Measurements from ENCODE around the gene PLCZ1. TPM values are rescaled to one million over a fixed set of nuclear protein-coding genes. Genes with fewer than 3 reads are reported as not detected.

PLCZ1 gene
- total and polyA plus RNA-seq, 4 donors, result 0.42 TPM; not detected in 3

DNA sequence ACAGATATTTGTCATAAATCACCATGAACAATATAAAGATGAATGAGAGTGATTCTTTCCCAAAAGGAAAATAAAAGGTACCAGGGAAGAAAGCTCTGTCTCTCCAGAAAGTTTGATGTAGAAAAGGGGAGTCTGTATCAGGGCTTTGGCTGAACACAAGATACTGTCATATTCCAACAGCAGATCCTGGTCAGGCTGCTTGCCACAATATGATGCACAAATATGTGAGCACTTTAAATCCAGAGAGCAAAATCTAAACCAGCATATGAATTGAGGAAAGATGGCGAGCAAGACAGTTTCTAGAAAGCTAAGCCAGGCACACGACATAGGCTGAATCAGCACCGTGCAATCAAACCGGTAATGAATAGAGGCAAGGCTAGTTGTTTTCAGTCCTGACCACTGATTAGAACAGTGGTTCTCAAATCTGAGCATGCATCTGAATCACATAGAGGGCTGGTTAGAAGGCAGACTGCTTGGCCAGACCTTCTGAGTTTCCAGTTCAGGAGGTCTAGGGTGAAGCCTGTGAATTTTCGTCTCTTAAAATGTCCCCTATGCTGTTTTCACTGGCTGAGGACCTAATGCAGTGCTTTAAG is 60.7 kb downstream of the PLCZ1 start:
- peaks cover 0 to 13% (median 7%) of the 10 kb centered on the region in 4 donors for H3K4me1 ChIP-seq (ENCODE audit: control insufficient read depth in 4 of 4, insufficient read depth in 4 of 4, low read length in 3 of 4)
- H3K9me3 ChIP-seq (ENCODE audit: control insufficient read depth in 4 of 4, low read length in 3 of 4), result no peaks in the 10 kb centered on the region
- H3K27me3 ChIP-seq (ENCODE audit: control insufficient read depth in 4 of 4, insufficient read depth in 4 of 4, low read length in 3 of 4), result no peaks in the 10 kb centered on the region
- no peak for DNase-seq (ENCODE audit: low spot score)
- WGBS, result 90% methylated on average over 5 of the region's 5 CpGs
- H3K36me3 ChIP-seq (ENCODE audit: control insufficient read depth in 4 of 4, insufficient read depth in 3 of 4, low read depth in 1 of 4, low read length in 3 of 4), result no peaks in the 10 kb centered on the region
- no peak overlapping the region for H3K4me3 ChIP-seq (ENCODE audit: low read depth in 1 of 3, low read length in 3 of 3)
- TF ChIP-seq, protein P1, sequence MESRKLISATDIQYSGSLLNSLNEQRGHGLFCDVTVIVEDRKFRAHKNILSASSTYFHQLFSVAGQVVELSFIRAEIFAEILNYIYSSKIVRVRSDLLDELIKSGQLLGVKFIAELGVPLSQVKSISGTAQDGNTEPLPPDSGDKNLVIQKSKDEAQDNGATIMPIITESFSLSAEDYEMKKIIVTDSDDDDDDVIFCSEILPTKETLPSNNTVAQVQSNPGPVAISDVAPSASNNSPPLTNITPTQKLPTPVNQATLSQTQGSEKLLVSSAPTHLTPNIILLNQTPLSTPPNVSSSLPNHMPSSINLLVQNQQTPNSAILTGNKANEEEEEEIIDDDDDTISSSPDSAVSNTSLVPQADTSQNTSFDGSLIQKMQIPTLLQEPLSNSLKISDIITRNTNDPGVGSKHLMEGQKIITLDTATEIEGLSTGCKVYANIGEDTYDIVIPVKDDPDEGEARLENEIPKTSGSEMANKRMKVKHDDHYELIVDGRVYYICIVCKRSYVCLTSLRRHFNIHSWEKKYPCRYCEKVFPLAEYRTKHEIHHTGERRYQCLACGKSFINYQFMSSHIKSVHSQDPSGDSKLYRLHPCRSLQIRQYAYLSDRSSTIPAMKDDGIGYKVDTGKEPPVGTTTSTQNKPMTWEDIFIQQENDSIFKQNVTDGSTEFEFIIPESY (IDR thresholded peaks at IDR 0.05), result no peak
- TF ChIP-seq EGR1 (IDR thresholded peaks at IDR 0.05; ENCODE audit: low read depth in 2 of 2) (no peak), RAD21 (IDR thresholded peaks at IDR 0.05) (no peak), FOXA2 (IDR thresholded peaks at IDR 0.05) (no peak), RXRA (IDR thresholded peaks at IDR 0.05) (no peak), HNF4G (IDR thresholded peaks at IDR 0.05) (no peak), GABPA (IDR thresholded peaks at IDR 0.05 in 1 of 2, conservative IDR thresholded peaks at IDR 0.05 in 1 of 2) (no peak), FOXA1 (IDR thresholded peaks at IDR 0.05) (no peak), NR2F2 (IDR thresholded peaks at IDR 0.05) (no peak), JUND (IDR thresholded peaks at IDR 0.05) (no peak), TAF1 (conservative IDR thresholded peaks at IDR 0.05) (no peak), SP1 (IDR thresholded peaks at IDR 0.05) (no peak)
- TF ChIP-seq, protein P2, sequence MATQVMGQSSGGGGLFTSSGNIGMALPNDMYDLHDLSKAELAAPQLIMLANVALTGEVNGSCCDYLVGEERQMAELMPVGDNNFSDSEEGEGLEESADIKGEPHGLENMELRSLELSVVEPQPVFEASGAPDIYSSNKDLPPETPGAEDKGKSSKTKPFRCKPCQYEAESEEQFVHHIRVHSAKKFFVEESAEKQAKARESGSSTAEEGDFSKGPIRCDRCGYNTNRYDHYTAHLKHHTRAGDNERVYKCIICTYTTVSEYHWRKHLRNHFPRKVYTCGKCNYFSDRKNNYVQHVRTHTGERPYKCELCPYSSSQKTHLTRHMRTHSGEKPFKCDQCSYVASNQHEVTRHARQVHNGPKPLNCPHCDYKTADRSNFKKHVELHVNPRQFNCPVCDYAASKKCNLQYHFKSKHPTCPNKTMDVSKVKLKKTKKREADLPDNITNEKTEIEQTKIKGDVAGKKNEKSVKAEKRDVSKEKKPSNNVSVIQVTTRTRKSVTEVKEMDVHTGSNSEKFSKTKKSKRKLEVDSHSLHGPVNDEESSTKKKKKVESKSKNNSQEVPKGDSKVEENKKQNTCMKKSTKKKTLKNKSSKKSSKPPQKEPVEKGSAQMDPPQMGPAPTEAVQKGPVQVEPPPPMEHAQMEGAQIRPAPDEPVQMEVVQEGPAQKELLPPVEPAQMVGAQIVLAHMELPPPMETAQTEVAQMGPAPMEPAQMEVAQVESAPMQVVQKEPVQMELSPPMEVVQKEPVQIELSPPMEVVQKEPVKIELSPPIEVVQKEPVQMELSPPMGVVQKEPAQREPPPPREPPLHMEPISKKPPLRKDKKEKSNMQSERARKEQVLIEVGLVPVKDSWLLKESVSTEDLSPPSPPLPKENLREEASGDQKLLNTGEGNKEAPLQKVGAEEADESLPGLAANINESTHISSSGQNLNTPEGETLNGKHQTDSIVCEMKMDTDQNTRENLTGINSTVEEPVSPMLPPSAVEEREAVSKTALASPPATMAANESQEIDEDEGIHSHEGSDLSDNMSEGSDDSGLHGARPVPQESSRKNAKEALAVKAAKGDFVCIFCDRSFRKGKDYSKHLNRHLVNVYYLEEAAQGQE (IDR thresholded peaks at IDR 0.05), result no peak
- TF ChIP-seq, protein P3, sequence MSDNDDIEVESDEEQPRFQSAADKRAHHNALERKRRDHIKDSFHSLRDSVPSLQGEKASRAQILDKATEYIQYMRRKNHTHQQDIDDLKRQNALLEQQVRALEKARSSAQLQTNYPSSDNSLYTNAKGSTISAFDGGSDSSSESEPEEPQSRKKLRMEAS (IDR thresholded peaks at IDR 0.05), result no peak
- no peak overlapping the region for H3K9ac ChIP-seq (ENCODE audit: low read depth in 1 of 2, low read length in 2 of 2)
- H3K27ac ChIP-seq (ENCODE audit: low read depth in 1 of 2, low read length in 2 of 2), result no peak overlapping the region

DNA sequence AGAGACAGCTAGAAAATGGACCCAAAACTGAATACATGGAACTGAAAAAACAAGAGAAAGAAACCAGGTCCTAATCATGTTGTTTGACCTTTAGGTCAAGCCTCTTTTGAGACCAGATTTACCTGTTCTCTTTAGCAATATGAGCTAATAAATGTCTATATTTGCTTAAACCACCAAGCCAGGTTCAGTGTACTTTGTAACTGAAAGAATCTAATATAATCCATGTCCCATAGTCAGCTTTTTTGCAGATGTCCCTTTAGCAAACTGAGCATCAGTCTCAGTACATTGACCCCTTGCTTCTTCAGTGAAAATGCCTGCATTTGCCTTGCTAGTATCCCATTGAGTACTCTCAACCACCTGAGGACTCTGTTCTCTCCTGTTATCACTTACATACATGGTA is 61.7 kb downstream of the PLCZ1 start:
- H3K9ac ChIP-seq (ENCODE audit: low read depth in 1 of 2, low read length in 2 of 2), result no peak overlapping the region
- H3K4me1 ChIP-seq (ENCODE audit: control insufficient read depth in 4 of 4, insufficient read depth in 4 of 4, low read length in 3 of 4), result peaks cover 0 to 13% (median 7%) of the 10 kb centered on the region in 4 donors
- no peak for DNase-seq (ENCODE audit: low spot score)
- H3K36me3 ChIP-seq (ENCODE audit: control insufficient read depth in 4 of 4, insufficient read depth in 3 of 4, low read depth in 1 of 4, low read length in 3 of 4), result no peaks in the 10 kb centered on the region
- H3K27me3 ChIP-seq (ENCODE audit: control insufficient read depth in 4 of 4, insufficient read depth in 4 of 4, low read length in 3 of 4), result no peaks in the 10 kb centered on the region
- H3K4me3 ChIP-seq (ENCODE audit: low read depth in 1 of 3, low read length in 3 of 3), result no peak overlapping the region
- no peaks in the 10 kb centered on the region for H3K9me3 ChIP-seq (ENCODE audit: control insufficient read depth in 4 of 4, low read length in 3 of 4)
- H3K27ac ChIP-seq (ENCODE audit: low read depth in 1 of 2, low read length in 2 of 2), result no peak overlapping the region
- TF ChIP-seq, protein P2 (IDR thresholded peaks at IDR 0.05), result no peak
- TF ChIP-seq EGR1 (IDR thresholded peaks at IDR 0.05; ENCODE audit: low read depth in 2 of 2) (no peak), YY1 (IDR thresholded peaks at IDR 0.05) (peak; percentile 18), TAF1 (conservative IDR thresholded peaks at IDR 0.05) (no peak), FOXA1 (IDR thresholded peaks at IDR 0.05) (peak; percentile 42), HNF4G (IDR thresholded peaks at IDR 0.05) (no peak), GABPA (IDR thresholded peaks at IDR 0.05 in 1 of 2, conservative IDR thresholded peaks at IDR 0.05 in 1 of 2) (no peak), HNF4A (conservative IDR thresholded peaks at IDR 0.05) (peak; percentile 73 to 75), RXRA (IDR thresholded peaks at IDR 0.05) (peak; percentile 83 to 92)
- TF ChIP-seq, protein P4, sequence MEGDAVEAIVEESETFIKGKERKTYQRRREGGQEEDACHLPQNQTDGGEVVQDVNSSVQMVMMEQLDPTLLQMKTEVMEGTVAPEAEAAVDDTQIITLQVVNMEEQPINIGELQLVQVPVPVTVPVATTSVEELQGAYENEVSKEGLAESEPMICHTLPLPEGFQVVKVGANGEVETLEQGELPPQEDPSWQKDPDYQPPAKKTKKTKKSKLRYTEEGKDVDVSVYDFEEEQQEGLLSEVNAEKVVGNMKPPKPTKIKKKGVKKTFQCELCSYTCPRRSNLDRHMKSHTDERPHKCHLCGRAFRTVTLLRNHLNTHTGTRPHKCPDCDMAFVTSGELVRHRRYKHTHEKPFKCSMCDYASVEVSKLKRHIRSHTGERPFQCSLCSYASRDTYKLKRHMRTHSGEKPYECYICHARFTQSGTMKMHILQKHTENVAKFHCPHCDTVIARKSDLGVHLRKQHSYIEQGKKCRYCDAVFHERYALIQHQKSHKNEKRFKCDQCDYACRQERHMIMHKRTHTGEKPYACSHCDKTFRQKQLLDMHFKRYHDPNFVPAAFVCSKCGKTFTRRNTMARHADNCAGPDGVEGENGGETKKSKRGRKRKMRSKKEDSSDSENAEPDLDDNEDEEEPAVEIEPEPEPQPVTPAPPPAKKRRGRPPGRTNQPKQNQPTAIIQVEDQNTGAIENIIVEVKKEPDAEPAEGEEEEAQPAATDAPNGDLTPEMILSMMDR (IDR thresholded peaks at IDR 0.05; ENCODE audit: low read depth, low read length, missing input control), result no peak
- TF ChIP-seq, protein P1 (IDR thresholded peaks at IDR 0.05), result no peak
- TF ChIP-seq, protein P3 (IDR thresholded peaks at IDR 0.05), result no peak
